ENCODE data around the gene SESTD1. TPM values are rescaled to one million over a fixed set of nuclear protein-coding genes. Genes with fewer than 3 reads are reported as not detected.
"Not testable (repeated sequence)": the region's sequence is repeated elsewhere in the genome, so short reads cannot be mapped to it uniquely, and the experiment has no call there.

The SESTD1 gene
- total RNA-seq, 3 donors from 2014 or later (not counting 1 experiment from before 2014, with no cell fraction given), result 14.7 to 25.2 (median 19.0) TPM

GRCh38 chr2:179207047-179207446, 57.6 kb downstream of the SESTD1 start:
- 88% methylated on average over 5 of the region's 5 CpGs for WGBS (ENCODE audit: insufficient coverage)
- no peak overlapping the region for H3K4me3 ChIP-seq (ENCODE audit: low read length)
- Mint-ChIP-seq H3K27me3 (ENCODE audit: low read depth in 2 of 2) (no peaks in the 10 kb centered on the region), H3K4me3 (no peak overlapping the region), H3K27ac (no peak overlapping the region), H3K36me3 (peaks cover 22% of the 10 kb centered on the region), H3K9me3 (peaks cover 3 to 9% of the 10 kb centered on the region in 2 donors), H3K4me1 (peaks cover 6 to 34% of the 10 kb centered on the region in 2 donors)
- no peak for TF ChIP-seq CTCF (IDR thresholded peaks at IDR 0.05)
- H3K27ac ChIP-seq (ENCODE audit: low read length), result no peak overlapping the region
- ATAC-seq (no peak), DNase-seq (no peak)
- no peaks in the 10 kb centered on the region for H3K9me3 ChIP-seq (ENCODE audit: control insufficient read depth, insufficient read depth, low read length)
- intact Hi-C loops (cut with micrococcal nuclease), result no loop called here
- H3K27me3 ChIP-seq (ENCODE audit: control insufficient read depth, insufficient read depth, low read length), result no peaks in the 10 kb centered on the region
- H3K4me1 ChIP-seq (ENCODE audit: control insufficient read depth, insufficient read depth, low read length), result no peaks in the 10 kb centered on the region
- H3K36me3 ChIP-seq (ENCODE audit: control insufficient read depth, insufficient read depth, low read length), result no peaks in the 10 kb centered on the region

GRCh38 chr2:179201869-179202268, 62.8 kb downstream of the SESTD1 start:
- Histone ChIP-seq H3K4me1 (ENCODE audit: control insufficient read depth, insufficient read depth, low read length) (no peaks in the 10 kb centered on the region), H3K36me3 (ENCODE audit: control insufficient read depth, insufficient read depth, low read length) (no peaks in the 10 kb centered on the region), H3K9me3 (ENCODE audit: control insufficient read depth, insufficient read depth, low read length) (no peaks in the 10 kb centered on the region), H3K27me3 (ENCODE audit: control insufficient read depth, insufficient read depth, low read length) (no peaks in the 10 kb centered on the region), H3K27ac (ENCODE audit: low read length) (no peak overlapping the region), H3K4me3 (ENCODE audit: low read length) (no peak overlapping the region)
- H3K36me3 Mint-ChIP-seq, result peaks cover 8% of the 10 kb centered on the region
- intact Hi-C loops (cut with micrococcal nuclease), result no loop called here
- H3K4me3 Mint-ChIP-seq, result no peak overlapping the region
- TF ChIP-seq CTCF (IDR thresholded peaks at IDR 0.05), result no peak
- peaks cover 0 to 6% of the 10 kb centered on the region in 2 donors for H3K9me3 Mint-ChIP-seq
- DNase-seq (no peak), ATAC-seq (no peak)
- H3K27ac Mint-ChIP-seq, result no peak overlapping the region
- WGBS (ENCODE audit: insufficient coverage), result 96% methylated on average over 3 of the region's 3 CpGs
- no peaks in the 10 kb centered on the region for H3K27me3 Mint-ChIP-seq (ENCODE audit: low read depth in 2 of 2)
- peaks cover 0 to 19% of the 10 kb centered on the region in 2 donors for H3K4me1 Mint-ChIP-seq

- H3K9me3 ChIP-seq (ENCODE audit: control insufficient read depth, insufficient read depth, low read length); H3K9me3 Mint-ChIP-seq; H3K4me3 ChIP-seq (ENCODE audit: low read length); H3K4me3 Mint-ChIP-seq; H3K36me3 ChIP-seq (ENCODE audit: control insufficient read depth, insufficient read depth, low read length); H3K36me3 Mint-ChIP-seq; H3K27ac ChIP-seq (ENCODE audit: low read length); H3K27ac Mint-ChIP-seq; H3K27me3 ChIP-seq (ENCODE audit: control insufficient read depth, insufficient read depth, low read length); intact Hi-C loops (cut with micrococcal nuclease); H3K27me3 Mint-ChIP-seq (ENCODE audit: low read depth in 2 of 2); H3K4me1 ChIP-seq (ENCODE audit: control insufficient read depth, insufficient read depth, low read length); ATAC-seq: not testable (repeated sequence)
- peaks cover 23 to 32% of the 10 kb centered on the region in 2 donors for H3K4me1 Mint-ChIP-seq
- DNase-seq, result peak in 1 of 2 donors; percentile 1
- WGBS (ENCODE audit: insufficient coverage), result 96% methylated on average over 23 of the region's 23 CpGs
Observed at GRCh38 chr2:179195926-179196590, 68.6 kb downstream of the SESTD1 start.

GRCh38 chr2:179195141-179195540, 69.5 kb downstream of the SESTD1 start:
- no peaks in the 10 kb centered on the region for H3K36me3 ChIP-seq (ENCODE audit: control insufficient read depth, insufficient read depth, low read length)
- no peak for TF ChIP-seq CTCF (IDR thresholded peaks at IDR 0.05)
- Mint-ChIP-seq H3K4me1 (peaks cover 23 to 32% of the 10 kb centered on the region in 2 donors), H3K36me3 (peaks cover 4% of the 10 kb centered on the region), H3K27me3 (ENCODE audit: low read depth in 2 of 2) (no peaks in the 10 kb centered on the region), H3K9me3 (peaks cover 3% of the 10 kb centered on the region in 2 donors), H3K4me3 (no peak overlapping the region), H3K27ac (no peak overlapping the region)
- ATAC-seq, result peak in 1 of 3 donors; percentile 12
- intact Hi-C loops (cut with micrococcal nuclease), result no loop called here
- H3K27ac ChIP-seq (ENCODE audit: low read length), result no peak overlapping the region
- 100% methylated on average over 2 of the region's 2 CpGs for WGBS (ENCODE audit: insufficient coverage)
- peaks cover 2% of the 10 kb centered on the region for H3K4me1 ChIP-seq (ENCODE audit: control insufficient read depth, insufficient read depth, low read length)
- H3K9me3 ChIP-seq (ENCODE audit: control insufficient read depth, insufficient read depth, low read length), result no peaks in the 10 kb centered on the region
- peak in 1 of 2 donors; percentile 1 for DNase-seq
- H3K27me3 ChIP-seq (ENCODE audit: control insufficient read depth, insufficient read depth, low read length), result no peaks in the 10 kb centered on the region
- no peak overlapping the region for H3K4me3 ChIP-seq (ENCODE audit: low read length)
